ENCODE measurements around the gene ANKRD60.

ANKRD60 gene

GRCh38 chr20:58264271-58264670 lies 35.8 kb upstream of the ANKRD60 start:
- H4K20me1 ChIP-seq (ENCODE audit: insufficient read depth), result no peaks in the 10 kb centered on the region
- H3K27ac ChIP-seq, result no peak overlapping the region
- no peak overlapping the region for H2AFZ ChIP-seq (ENCODE audit: low read depth)
- no peak overlapping the region for H3K4me3 ChIP-seq (IDR thresholded peaks at IDR 0.05; ENCODE audit: insufficient read depth, low read depth, low read length)
- H3K9ac ChIP-seq, result no peak overlapping the region
- no peak for TF ChIP-seq CTCF (conservative IDR thresholded peaks at IDR 0.05; ENCODE audit: low read depth, low read length)
- H3K79me2 ChIP-seq (ENCODE audit: insufficient read depth, low read depth), result no peaks in the 10 kb centered on the region
- no peaks in the 10 kb centered on the region for H3K27me3 ChIP-seq (ENCODE audit: insufficient read depth, low read depth)
- no peak overlapping the region for H3K4me2 ChIP-seq
- H3K4me1 ChIP-seq (ENCODE audit: low read depth, poor library complexity, severe bottlenecking), result no peaks in the 10 kb centered on the region
- H3K36me3 ChIP-seq (ENCODE audit: insufficient read depth), result no peaks in the 10 kb centered on the region

- Histone ChIP-seq H3K27me3 (ENCODE audit: insufficient read depth, low read depth) (no peaks in the 10 kb centered on the region), H3K4me3 (IDR thresholded peaks at IDR 0.05; ENCODE audit: insufficient read depth, low read depth, low read length) (no peak overlapping the region), H3K4me2 (no peak overlapping the region), H3K36me3 (ENCODE audit: insufficient read depth) (no peaks in the 10 kb centered on the region), H3K4me1 (ENCODE audit: low read depth, poor library complexity, severe bottlenecking) (no peaks in the 10 kb centered on the region), H3K27ac (no peak overlapping the region), H4K20me1 (ENCODE audit: insufficient read depth) (no peaks in the 10 kb centered on the region), H3K79me2 (ENCODE audit: insufficient read depth, low read depth) (no peaks in the 10 kb centered on the region), H3K9ac (no peak overlapping the region), H2AFZ (ENCODE audit: low read depth) (no peak overlapping the region)
- TF ChIP-seq CTCF (conservative IDR thresholded peaks at IDR 0.05; ENCODE audit: low read depth, low read length), result no peak
Observed at GRCh38 chr20:58261660-58262059, 33.2 kb upstream of the ANKRD60 start.

GRCh38 chr20:58260006-58260405 lies 31.6 kb upstream of the ANKRD60 start:
- H3K27ac ChIP-seq, result no peak overlapping the region
- no peak overlapping the region for H3K4me2 ChIP-seq
- no peaks in the 10 kb centered on the region for H3K79me2 ChIP-seq (ENCODE audit: insufficient read depth, low read depth)
- no peak overlapping the region for H3K9ac ChIP-seq
- H3K36me3 ChIP-seq (ENCODE audit: insufficient read depth), result no peaks in the 10 kb centered on the region
- no peaks in the 10 kb centered on the region for H3K4me1 ChIP-seq (ENCODE audit: low read depth, poor library complexity, severe bottlenecking)
- no peak overlapping the region for H3K4me3 ChIP-seq (IDR thresholded peaks at IDR 0.05; ENCODE audit: insufficient read depth, low read depth, low read length)
- H4K20me1 ChIP-seq (ENCODE audit: insufficient read depth), result no peaks in the 10 kb centered on the region
- TF ChIP-seq CTCF (conservative IDR thresholded peaks at IDR 0.05; ENCODE audit: low read depth, low read length), result no peak
- no peak overlapping the region for H2AFZ ChIP-seq (ENCODE audit: low read depth)
- no peaks in the 10 kb centered on the region for H3K27me3 ChIP-seq (ENCODE audit: insufficient read depth, low read depth)

GRCh38 chr20:58256842-58257241 lies 28.4 kb upstream of the ANKRD60 start:
- TF ChIP-seq CTCF (conservative IDR thresholded peaks at IDR 0.05; ENCODE audit: low read depth, low read length), result no peak
- no peaks in the 10 kb centered on the region for H4K20me1 ChIP-seq (ENCODE audit: insufficient read depth)

More at GRCh38 chr20:58256842-58257241, 28.4 kb upstream of the ANKRD60 start:
- no peaks in the 10 kb centered on the region for H3K27me3 ChIP-seq (ENCODE audit: insufficient read depth, low read depth)
- H3K79me2 ChIP-seq (ENCODE audit: insufficient read depth, low read depth), result no peaks in the 10 kb centered on the region
- H3K36me3 ChIP-seq (ENCODE audit: insufficient read depth), result no peaks in the 10 kb centered on the region; the same call in 1 of the 2 replicates
- H2AFZ ChIP-seq (ENCODE audit: low read depth), result no peak overlapping the region
- no peak overlapping the region for H3K4me3 ChIP-seq (IDR thresholded peaks at IDR 0.05; ENCODE audit: insufficient read depth, low read depth, low read length)
- H3K4me1 ChIP-seq (ENCODE audit: low read depth, poor library complexity, severe bottlenecking), result no peaks in the 10 kb centered on the region
- no peak overlapping the region for H3K27ac ChIP-seq
- H3K9ac ChIP-seq, result no peak overlapping the region
- no peak overlapping the region for H3K4me2 ChIP-seq
